Hematopoietic multipotent progenitor cell treated with erythropoietin and hydrocortisone succinate and interleukin-3 and kit ligand, for 8 days (in vitro differentiated cells): ENCODE measurements around the gene ATF4.

ENCODE experiments used
- DNase-seq: peaks from one replicate; pipeline ENCODE4 v3.0.0-alpha.2; 2015

Gene ATF4

DNA sequence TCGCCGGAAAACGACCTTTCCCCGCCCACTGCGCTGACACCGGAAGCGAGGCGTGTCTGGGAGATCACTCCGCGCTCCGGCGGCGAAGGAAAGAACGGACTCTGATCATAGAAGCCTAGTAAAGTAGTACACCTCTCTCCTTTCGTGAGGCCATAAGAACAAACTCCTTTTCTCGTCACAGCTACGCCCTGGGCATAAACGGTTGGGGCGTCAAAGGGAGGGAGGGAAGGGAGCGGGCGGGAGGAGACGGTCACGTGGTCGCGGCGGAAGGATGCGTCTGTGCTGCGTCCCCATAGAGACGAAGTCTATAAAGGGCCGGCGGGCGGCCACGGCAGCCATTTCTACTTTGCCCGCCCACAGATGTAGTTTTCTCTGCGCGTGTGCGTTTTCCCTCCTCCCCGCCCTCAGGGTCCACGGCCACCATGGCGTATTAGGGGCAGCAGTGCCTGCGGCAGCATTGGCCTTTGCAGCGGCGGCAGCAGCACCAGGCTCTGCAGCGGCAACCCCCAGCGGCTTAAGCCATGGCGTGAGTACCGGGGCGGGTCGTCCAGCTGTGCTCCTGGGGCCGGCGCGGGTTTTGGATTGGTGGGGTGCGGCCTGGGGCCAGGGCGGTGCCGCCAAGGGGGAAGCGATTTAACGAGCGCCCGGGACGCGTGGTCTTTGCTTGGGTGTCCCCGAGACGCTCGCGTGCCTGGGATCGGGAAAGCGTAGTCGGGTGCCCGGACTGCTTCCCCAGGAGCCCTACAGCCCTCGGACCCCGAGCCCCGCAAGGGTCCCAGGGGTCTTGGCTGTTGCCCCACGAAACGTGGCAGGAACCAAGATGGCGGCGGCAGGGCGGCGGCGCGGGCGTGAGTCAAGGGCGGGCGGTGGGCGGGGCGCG is at the start of gene ATF4:
Gene ATF4, plus strand, starts transcription at position 337 of the 880 bp plus-strand sequence. CDS start 884 bp downstream, outside the sequence.
- DNase-seq, result no peak

DNA sequence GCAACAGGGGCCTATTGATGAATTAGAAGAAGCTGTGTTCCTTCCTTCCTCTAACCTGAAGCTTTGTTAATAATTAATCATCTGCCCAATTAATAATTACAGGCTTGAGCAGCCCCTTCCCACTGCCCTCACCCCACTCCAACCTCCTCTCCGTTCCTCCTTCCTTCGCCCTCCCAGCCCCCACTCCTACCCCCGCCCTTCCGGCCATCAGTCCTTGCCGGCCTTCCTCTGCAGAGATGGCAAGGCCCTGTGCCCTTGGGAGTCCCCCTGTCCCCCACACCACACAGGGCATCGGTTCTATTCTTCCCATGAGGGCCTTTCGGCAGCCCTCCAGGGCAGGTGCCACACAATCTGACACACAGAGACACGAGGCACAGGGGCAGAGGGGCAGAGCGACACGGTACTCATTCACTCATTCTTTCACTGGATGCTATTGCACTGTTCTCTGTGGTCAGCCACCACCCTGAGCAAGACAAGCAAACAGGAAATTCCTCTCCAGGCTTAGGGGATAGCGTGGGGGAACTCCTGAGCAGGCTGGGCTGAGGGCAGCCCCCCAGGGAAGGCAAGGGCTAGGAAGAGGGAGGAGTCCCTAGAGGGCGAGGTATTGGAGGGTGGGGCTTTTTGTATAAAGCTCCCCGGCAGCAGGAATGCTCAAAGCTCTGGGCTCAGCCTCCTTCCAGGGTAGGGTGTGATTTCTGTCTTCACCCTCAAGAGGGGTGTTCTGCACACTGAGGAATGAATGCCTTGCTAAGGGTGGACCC is 48.8 kb upstream of the ATF4 start:
- peak; percentile 68 for DNase-seq

DNA sequence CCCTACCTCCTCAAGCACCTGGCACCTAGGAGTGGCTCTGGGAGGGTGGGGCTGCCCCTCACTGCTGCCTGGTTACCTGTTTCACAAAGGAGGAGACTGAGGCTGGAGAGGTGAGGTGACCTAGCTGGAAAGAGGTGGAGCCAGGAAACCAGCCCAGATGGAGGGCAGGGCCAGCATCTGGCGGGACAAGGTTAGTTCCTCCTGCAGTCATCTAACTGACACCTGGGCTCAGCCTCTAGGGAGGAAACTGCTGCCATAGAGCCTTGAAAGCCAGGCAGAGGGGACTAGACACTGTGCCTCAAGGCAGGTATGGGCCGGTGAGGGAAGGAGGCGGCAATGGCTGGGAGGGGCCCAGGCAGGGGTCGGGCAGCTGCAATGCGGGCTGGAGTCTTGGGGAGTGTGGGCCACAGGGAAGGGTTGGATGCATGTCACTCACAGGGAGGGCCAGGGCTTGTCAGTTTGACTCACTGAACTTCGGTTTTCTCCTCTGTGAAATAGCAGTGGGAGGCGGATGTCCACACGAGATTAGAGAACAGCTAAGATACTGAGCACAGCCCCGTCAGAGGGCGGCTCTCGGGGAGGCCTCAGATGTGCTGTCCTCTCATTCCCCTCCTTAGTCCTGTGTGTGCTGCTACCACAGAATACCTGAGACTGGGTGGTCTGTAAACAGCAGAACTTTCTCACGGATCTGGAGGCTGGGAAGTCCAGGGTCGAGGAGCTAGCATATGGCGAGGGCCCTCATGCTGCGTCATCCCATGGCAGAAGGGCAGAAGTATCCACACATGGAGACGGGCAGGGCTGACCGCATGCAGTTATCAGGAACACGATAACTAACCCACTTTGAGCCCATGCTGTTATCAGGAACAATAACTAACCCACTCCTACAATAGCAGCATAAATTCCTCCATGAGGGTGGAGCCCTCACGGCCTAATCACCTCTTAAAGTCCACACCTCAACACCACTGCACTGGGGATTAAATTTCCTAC is 47.5 kb upstream of the ATF4 start:
- DNase-seq, result peak; percentile 97

- no peak for DNase-seq
Measured at GRCh38 chr22:39473851-39474250, 46.5 kb upstream of the ATF4 start.

GRCh38 chr22:39474351-39475111 is 45.8 kb upstream of the ATF4 start:
- DNase-seq, result no peak

DNA sequence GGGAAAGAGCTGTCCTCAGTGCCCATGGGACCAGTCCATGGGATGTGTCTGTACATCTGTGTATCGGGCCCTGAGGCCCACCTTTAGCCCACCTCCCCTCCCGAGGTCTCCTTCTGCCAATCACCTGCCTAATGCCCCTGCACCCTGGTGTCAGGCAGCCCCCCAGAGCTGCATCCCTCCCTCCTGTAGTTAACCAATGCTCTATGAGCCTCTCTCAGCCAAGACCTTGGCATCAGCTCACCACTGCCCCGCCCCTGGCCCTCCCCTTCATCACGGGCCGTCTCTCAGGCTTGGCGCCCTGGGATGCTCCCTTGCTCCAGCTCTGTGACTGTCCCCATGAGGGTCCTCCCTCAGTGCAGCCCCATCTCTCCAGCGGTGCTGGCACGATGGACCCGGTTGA is 45.0 kb upstream of the ATF4 start:
- DNase-seq, result no peak

DNA sequence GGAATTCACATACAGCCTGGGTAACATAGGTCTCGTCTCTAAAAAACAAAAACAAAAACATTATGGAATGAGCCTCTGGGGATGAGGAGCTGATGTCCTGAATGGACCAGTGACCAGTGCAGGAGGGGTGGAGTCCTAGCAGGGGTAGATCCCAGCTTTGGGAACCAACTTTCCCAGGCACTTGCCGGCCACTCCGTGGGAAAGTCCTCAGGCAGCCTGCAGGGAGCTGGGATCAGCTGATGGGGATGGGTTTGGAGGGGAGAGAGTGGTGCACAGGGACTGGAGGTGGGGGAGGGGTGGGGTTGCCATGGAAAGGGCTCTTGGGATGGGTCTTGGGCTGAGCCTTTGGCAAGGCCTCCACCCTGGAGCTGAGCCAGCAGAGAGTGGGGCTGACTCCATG is 44.5 kb upstream of the ATF4 start:
- no peak for DNase-seq

- DNase-seq, result no peak
Measured at GRCh38 chr22:39476664-39477063, 43.7 kb upstream of the ATF4 start.

DNA sequence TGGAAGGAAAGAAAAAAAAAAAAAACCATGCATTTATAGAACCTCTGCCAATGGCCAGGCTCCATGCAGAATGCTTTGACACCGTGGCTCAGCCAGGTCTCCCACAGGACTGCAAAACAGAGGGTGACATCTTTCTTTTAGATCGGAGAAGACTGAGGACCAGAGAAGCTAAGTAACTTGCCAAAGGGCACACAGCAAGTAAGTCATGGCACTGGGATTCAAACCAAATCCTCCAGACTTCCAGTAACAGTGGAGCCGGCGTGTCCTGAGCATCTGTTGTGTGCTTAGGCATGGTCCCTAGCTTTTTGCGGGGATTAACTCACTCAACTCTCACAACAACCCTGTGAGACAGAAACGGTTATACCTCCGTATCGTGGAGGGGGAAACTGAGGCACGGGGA is 42.8 kb upstream of the ATF4 start:
- no peak for DNase-seq

DNA sequence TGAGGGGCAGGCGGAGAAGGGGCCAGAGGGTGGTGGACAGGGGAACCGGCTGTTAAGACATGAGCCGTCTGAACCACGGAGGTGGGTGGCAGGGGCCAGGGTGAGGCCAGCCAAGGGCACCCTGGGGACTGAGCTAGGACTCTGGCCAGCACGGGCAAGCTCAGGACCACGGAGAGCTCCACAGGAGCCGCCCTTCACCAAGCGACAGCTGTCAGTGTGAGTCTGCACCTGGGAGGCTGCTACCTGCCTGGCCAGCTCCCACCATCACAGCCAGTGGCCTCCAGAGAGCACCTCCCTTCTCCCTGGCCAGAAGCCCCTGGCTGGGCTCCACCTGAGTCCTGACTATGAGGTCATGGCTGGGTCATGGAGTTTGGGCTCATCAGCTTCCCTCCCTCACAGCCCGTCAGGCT is 41.9 kb upstream of the ATF4 start:
- no peak for DNase-seq

- no peak for DNase-seq
Measured at GRCh38 chr22:39479254-39479653, 41.1 kb upstream of the ATF4 start.

GRCh38 chr22:39480557-39480956 is 39.8 kb upstream of the ATF4 start:
- DNase-seq, result peak; percentile 55

DNA sequence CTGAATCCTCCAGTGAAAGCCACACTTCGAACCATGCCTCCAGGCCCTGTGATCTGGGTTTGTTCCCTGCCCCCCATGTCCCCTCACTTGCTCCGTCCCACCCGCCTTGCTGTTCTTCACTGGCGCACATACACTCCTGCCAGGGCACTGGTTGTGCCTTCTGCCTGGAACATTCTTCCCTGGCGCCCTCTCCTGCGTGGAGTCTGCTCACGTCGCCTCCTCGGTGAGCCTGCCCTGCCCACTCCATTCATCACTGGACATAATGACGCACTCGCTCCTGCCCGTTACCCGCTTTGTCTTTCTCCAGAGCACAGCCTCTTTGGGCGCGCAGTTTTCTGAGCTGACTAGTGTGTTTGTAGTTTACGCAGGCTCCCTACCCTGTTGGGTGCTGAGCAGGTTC is 39.3 kb upstream of the ATF4 start:
- no peak for DNase-seq

- DNase-seq, result no peak
Measured at GRCh38 chr22:39481595-39481994, 38.8 kb upstream of the ATF4 start.

GRCh38 chr22:39482768-39483167 is 37.6 kb upstream of the ATF4 start:
- DNase-seq, result no peak

DNA sequence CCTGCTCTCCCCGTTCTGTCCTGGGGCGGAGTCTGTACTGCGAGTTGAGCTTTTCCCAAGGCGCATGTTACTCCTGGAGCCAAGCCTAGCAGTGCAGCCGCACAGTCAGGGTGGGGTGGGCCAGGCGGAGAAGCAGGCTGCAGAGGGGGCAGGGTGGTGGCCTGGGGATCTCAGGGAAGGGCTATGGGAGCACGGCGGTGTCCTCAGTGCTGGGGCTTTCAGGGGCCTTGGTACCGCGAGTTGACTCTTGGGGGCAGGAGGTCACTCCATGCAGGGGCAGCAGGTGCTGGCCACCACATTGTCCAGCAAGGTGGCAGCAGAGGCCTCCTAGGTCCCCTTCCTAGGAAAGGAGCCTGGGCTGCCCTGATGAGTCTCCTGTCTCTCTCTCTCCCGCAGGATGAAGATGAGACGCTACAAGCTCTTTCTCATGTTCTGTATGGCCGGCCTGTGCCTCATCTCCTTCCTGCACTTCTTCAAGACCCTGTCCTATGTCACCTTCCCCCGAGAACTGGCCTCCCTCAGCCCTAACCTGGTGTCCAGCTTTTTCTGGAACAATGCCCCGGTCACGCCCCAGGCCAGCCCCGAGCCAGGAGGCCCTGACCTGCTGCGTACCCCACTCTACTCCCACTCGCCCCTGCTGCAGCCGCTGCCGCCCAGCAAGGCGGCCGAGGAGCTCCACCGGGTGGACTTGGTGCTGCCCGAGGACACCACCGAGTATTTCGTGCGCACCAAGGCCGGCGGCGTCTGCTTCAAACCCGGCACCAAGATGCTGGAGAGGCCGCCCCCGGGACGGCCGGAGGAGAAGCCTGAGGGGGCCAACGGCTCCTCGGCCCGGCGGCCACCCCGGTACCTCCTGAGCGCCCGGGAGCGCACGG is 33.2 kb upstream of the ATF4 start:
- no peak for DNase-seq

DNA sequence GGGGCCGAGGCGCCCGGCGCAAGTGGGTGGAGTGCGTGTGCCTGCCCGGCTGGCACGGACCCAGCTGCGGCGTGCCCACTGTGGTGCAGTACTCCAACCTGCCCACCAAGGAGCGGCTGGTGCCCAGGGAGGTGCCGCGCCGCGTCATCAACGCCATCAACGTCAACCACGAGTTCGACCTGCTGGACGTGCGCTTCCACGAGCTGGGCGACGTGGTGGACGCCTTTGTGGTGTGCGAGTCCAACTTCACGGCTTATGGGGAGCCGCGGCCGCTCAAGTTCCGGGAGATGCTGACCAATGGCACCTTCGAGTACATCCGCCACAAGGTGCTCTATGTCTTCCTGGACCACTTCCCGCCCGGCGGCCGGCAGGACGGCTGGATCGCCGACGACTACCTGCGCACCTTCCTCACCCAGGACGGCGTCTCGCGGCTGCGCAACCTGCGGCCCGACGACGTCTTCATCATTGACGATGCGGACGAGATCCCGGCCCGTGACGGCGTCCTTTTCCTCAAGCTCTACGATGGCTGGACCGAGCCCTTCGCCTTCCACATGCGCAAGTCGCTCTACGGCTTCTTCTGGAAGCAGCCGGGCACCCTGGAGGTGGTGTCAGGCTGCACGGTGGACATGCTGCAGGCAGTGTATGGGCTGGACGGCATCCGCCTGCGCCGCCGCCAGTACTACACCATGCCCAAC is 32.4 kb upstream of the ATF4 start:
- DNase-seq, result no peak

- DNase-seq, result no peak
Measured at GRCh38 chr22:39488563-39489083, 31.7 kb upstream of the ATF4 start.

DNA sequence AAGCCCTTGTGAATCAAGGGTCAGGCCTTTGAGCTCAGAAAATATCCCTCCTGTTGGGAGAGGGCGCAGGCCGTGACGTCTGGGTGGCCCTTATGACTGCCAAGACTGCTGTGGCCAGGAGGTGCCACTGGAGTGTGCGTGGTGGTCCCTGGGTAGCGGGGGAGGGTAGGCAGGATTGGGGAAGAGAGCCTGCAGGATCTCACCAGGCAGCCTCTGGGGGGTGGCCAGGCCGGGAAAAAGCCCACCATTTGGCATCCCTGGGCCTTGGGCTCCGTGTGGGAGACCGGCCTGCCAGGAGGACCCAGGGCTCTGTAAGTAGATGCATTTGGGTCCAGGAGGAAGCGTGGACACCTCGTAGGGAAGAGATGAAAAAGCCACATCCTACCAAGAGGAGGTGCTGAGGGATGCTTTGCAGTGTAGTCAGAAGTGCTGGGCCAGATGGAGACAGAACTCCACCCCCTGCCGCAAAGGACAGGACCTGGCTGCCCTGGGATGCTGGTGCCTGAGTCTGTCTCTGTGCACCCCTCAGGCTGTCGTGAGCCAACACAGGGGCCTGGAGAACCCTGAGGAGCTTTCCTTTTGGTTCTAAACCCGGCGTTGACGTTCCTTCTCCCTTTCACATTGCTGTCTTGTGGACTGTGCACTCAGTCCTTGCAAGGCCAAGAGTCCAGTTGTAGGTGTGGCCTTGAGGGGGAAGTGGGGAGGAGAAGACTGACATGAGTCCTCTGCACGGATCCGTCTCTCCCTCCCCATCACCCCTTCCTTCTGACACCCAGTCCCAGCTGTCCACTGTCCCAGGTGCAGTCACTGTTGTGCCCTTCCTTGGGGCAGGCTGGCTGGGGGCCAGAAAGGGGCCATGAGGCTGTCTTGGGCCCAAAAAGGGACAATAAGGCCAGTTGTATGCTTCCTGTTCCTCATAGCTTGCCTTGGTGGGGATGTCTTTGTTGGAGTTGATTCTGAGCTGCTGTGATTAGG is 31.0 kb upstream of the ATF4 start:
- DNase-seq, result no peak
